ENCODE data around the gene FAM171A2. TPM values are rescaled to one million over a fixed set of nuclear protein-coding genes. Genes with fewer than 3 reads are reported as not detected.

The FAM171A2 gene
- total and polyA plus RNA-seq, 2 of the 8 experiments (the other 6 are each of a cell fraction or from before 2014, with no cell fraction given), result 21.9 to 24.1 TPM

DNA sequence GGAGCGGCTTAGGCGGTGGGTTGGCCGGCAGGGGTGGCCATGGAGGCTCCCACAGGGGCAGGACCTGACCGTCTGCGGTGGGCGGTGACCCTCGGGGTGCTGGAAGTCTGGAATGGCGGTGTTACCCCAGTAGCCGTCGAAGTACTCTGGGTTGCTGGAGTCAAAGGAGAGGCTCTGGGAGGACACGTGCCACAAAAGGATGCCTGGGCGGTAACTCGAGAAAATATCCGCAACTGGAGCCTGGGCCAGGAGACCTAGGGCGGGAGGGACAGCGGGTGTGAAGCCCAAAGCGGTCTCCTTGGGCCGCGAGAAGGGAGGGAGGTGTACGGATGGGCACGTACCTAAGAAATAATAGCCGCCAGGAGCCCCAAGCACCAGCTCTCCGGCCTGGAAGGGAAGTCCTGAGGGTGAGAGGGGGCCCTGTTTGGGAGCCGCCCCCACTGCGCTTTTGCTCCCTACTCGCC lies 21.2 kb upstream of the FAM171A2 start (continued):
- TF ChIP-seq PHF8 (conservative IDR thresholded peaks at IDR 0.05; ENCODE audit: low read depth, low read length) (peak; percentile 26; the same call in 1 of the 2 replicates), TAF1 (IDR thresholded peaks at IDR 0.05; ENCODE audit: low read depth, low read length) (peak; percentile 63; the same call in 1 of the 2 replicates), HDAC2 (IDR thresholded peaks at IDR 0.05; ENCODE audit: borderline replicate concordance in 1 of 2, low read depth in 2 of 2, low read length in 2 of 2) (no peak; a peak in 1 of 4 replicates)

All from H1 (cell line).